GM23338 (cell line): Measurements from ENCODE around the gene KMT2C. TPM values are rescaled to one million over a fixed set of nuclear protein-coding genes. Genes with fewer than 3 reads are reported as not detected.

Source experiments
- ATAC-seq: fragments of 200-7000 bp; cut with Tn5 transposase; 3 replicates; pipeline ENCODE4 v1.9.1; 2020
- DNase-seq: peaks from one replicate; pipeline ENCODE4 v3.0.0-alpha.2; 2015; ENCODE audit warnings: low spot score
- H2AFZ ChIP-seq: fragments of 200-600 bp; sonication (generic); 2 replicates; pipeline ENCODE4 v1.8.0; 2016; ENCODE audit warnings: antibody characterized with exemption, mild to moderate bottlenecking, moderate library complexity
- H3F3A ChIP-seq: fragments of 200-600 bp; sonication (generic); replicated peaks from 2 replicates; pipeline ENCODE4 v1.8.0; 2017; ENCODE audit warnings: antibody characterized with exemption, mixed run types, low read depth
- H3K27ac ChIP-seq: fragments of 200-600 bp; sonication (generic); 2 replicates; pipeline ENCODE4 v1.6.1; 2016; ENCODE audit warnings: low read depth
- H3K27me3 ChIP-seq: fragments of 200-600 bp; sonication (generic); 2 replicates; pipeline ENCODE4 v1.8.0; 2016; ENCODE audit warnings: mild to moderate bottlenecking, mixed run types, moderate library complexity; ENCODE audit not compliant: insufficient read depth
- H3K36me3 ChIP-seq: fragments of 200-600 bp; sonication (generic); 2 replicates; pipeline ENCODE4 v1.8.0; 2016; ENCODE audit warnings: mild to moderate bottlenecking; ENCODE audit not compliant: insufficient read depth
- H3K4me1 ChIP-seq: fragments of 200-600 bp; sonication (generic); 2 replicates; pipeline ENCODE4 v1.8.0; 2016; ENCODE audit warnings: mild to moderate bottlenecking, moderate library complexity; ENCODE audit not compliant: insufficient read depth
- H3K4me2 ChIP-seq: fragments of 200-600 bp; sonication (generic); 2 replicates; pipeline ENCODE4 v1.7.1; 2017; ENCODE audit warnings: mixed run types
- H3K4me3 ChIP-seq: fragments of 200-600 bp; sonication (generic); 2 replicates; pipeline ENCODE4 v1.6.1; 2016; ENCODE audit warnings: mixed run types
- H3K79me2 ChIP-seq: fragments of 200-600 bp; sonication (generic); replicated peaks from 2 replicates; pipeline ENCODE4 v1.8.0; 2017; ENCODE audit warnings: mild to moderate bottlenecking; ENCODE audit not compliant: insufficient read depth
- H3K9me2 ChIP-seq: fragments of 200-600 bp; sonication (generic); 2 replicates; pipeline ENCODE4 v1.8.0; 2017; ENCODE audit not compliant: insufficient read depth
- H4K20me1 ChIP-seq: fragments of 200-600 bp; sonication (generic); replicated peaks from 2 replicates; pipeline ENCODE4 v1.8.0; 2017; ENCODE audit warnings: mild to moderate bottlenecking; ENCODE audit not compliant: insufficient read depth
- H3K27ac Mint-ChIP-seq: 2 replicates; pipeline ENCODE4 v1.8.0; 2020; ENCODE audit warnings: inconsistent platforms, mild to moderate bottlenecking, moderate library complexity, mixed read lengths
- H3K27me3 Mint-ChIP-seq: 3 replicates; pipeline ENCODE4 v1.8.0; 2022; ENCODE audit warnings: low read depth, mild to moderate bottlenecking, moderate library complexity, mixed read lengths, inconsistent platforms; ENCODE audit not compliant: insufficient read depth, poor library complexity
- H3K36me3 Mint-ChIP-seq: 3 replicates; pipeline ENCODE4 v1.8.0; 2021; ENCODE audit warnings: low read depth, mild to moderate bottlenecking, inconsistent platforms, moderate library complexity, mixed read lengths
- H3K4me1 Mint-ChIP-seq: 3 replicates; pipeline ENCODE4 v1.8.0; 2020; ENCODE audit warnings: mild to moderate bottlenecking, inconsistent platforms, mixed read lengths
- H3K4me3 Mint-ChIP-seq: 3 replicates; pipeline ENCODE4 v1.8.0; 2021; ENCODE audit warnings: moderate library complexity, mild to moderate bottlenecking, inconsistent platforms, mixed read lengths
- H3K9me3 Mint-ChIP-seq: 3 replicates; pipeline ENCODE4 v1.8.0; 2020; ENCODE audit warnings: moderate library complexity, mild to moderate bottlenecking, inconsistent platforms, mixed read lengths
- CREB1 ChIP-seq: fragments of 250-450 bp; sonication (Bioruptor Pico); IDR thresholded peaks from 2 replicates; pipeline ENCODE4 v1.5.0; 2020; ENCODE audit warnings: low read depth, mild to moderate bottlenecking, moderate library complexity
- EZH2 ChIP-seq: fragments of 200-600 bp; sonication (generic); IDR thresholded peaks from one replicate; pipeline ENCODE4 v1.8.0; 2017; ENCODE audit warnings: antibody characterized with exemption, mild to moderate bottlenecking, low read depth; ENCODE audit not compliant: unreplicated experiment
- EZH2phosphoT487 ChIP-seq: fragments of 200-600 bp; sonication (generic); IDR thresholded peaks from one replicate; pipeline ENCODE4 v1.8.1; 2018; ENCODE audit warnings: antibody characterized with exemption; ENCODE audit not compliant: unreplicated experiment
- JUNB ChIP-seq: IDR thresholded peaks from one replicate; pipeline ENCODE4 v1.6.1; 2016; ENCODE audit warnings: antibody characterized with exemption; ENCODE audit not compliant: unreplicated experiment
- NANOG ChIP-seq: IDR thresholded peaks from 2 replicates; pipeline ENCODE4 v1.6.1; 2016; ENCODE audit warnings: antibody characterized with exemption, borderline replicate concordance
- REST ChIP-seq: IDR thresholded peaks from one replicate; pipeline ENCODE4 v1.6.1; 2018; ENCODE audit warnings: antibody characterized with exemption; ENCODE audit not compliant: unreplicated experiment
- ZNF114 ChIP-seq: fragments of 250-450 bp; sonication (Bioruptor Pico); IDR thresholded peaks from 2 replicates; pipeline ENCODE4 v1.5.0; 2020; ENCODE audit warnings: mild to moderate bottlenecking, moderate library complexity
- ZNF331 ChIP-seq: fragments of 250-450 bp; sonication (Bioruptor Pico); IDR thresholded peaks from 2 replicates; pipeline ENCODE4 v1.5.0; 2020; ENCODE audit warnings: low read depth, mild to moderate bottlenecking, moderate library complexity
- polyA plus RNA-seq: library from polyadenylated mRNA; unstranded; fragments of >200 nt; fragmentation: Nextera tagmentation; extraction: Ambion mirVana; gene quantifications from 2 replicates; pipeline ENCODE4 v1.2.1, GENCODE V29; 2016
- total RNA-seq: library from RNA; depleted of rRNA; stranded (reverse); fragments of >200 nt; shearing (Covaris generic); gene quantifications from 2 replicates; pipeline ENCODE4 v1.2.3, GENCODE V29; 2014
- TF ChIP-seq, protein P1 (sequence below): fragments of 250-450 bp; sonication (Bioruptor Pico); IDR thresholded peaks from 2 replicates; pipeline ENCODE4 v1.5.0; 2020; ENCODE audit warnings: mild to moderate bottlenecking, moderate library complexity

KMT2C gene
- total and polyA plus RNA-seq, 2 experiments from 2014 or later, result 11.4 to 39.0 TPM

DNA sequence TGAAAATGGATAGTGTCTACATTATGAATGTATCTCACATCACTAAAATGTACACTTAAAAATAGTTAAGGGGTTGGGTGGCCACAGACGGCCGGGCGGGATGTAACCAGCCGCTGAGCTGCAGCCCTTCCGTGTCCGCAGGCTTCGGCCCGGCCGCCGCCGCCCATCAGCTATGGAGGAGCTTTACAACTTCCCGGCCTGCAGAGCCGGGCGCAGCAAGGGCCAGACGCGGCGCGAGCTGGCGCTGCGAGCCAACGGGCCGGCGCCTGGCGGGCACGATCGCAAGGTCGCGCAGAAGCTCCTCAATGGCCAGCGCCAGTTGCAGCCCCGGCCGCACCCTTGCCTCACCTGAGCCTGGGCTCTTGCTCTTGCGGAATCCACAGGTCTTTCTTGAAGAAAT is 69.1 kb downstream of the KMT2C start (continued):
- no peak for TF ChIP-seq EZH2

DNA sequence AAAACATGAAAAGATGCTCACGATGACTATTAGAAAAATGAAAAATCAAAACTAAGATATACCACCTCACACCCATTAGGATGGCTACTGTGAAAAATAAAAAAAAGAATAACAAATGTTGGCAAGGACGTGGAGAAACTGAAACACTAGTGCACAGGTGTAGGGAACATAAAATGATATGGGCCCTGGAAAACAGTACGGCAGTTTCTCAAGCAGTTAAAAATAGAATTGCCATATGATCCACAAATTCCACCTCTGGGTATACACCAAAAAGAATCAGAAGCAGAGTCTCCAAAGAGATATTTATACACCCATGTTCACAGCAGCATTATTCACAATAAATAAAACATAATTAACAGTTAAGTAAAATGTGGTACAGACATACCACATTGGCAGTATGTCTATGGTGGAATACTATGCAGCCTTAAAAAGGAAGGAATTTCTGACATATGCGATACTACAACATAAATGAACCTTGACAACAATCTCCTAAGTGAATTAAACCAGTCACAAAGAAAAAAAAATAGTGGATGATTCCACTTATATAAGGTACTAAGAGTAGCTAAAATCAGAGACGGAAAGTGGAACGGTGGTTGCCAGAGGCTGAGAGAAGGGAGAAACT is 69.7 kb downstream of the KMT2C start:
- H3K36me3 Mint-ChIP-seq, result peaks cover 6% of the 10 kb centered on the region; the same call in 1 of the 3 replicates
- peaks cover 42% of the 10 kb centered on the region for H3K4me1 Mint-ChIP-seq
- Histone ChIP-seq H3K27me3 (no peaks in the 10 kb centered on the region), H3K9me2 (no peaks in the 10 kb centered on the region), H3K4me1 (peaks cover 15% of the 10 kb centered on the region), H3K79me2 (peaks cover 94% of the 10 kb centered on the region), H4K20me1 (peaks cover 4% of the 10 kb centered on the region), H3K27ac (no peak overlapping the region), H3K4me3 (no peak overlapping the region), H3K4me2 (no peak overlapping the region), H3F3A (no peaks in the 10 kb centered on the region), H3K36me3 (no peaks in the 10 kb centered on the region), H2AFZ (no peak overlapping the region)
- DNase-seq (no peak), ATAC-seq (no peak)
- H3K27ac Mint-ChIP-seq, result no peak overlapping the region
- H3K27me3 Mint-ChIP-seq, result no peaks in the 10 kb centered on the region
- no peak for TF ChIP-seq ZNF331 (CRISPR knock-in tag)
- no peak for TF ChIP-seq EZH2phosphoT487
- TF ChIP-seq EZH2, result no peak
- TF ChIP-seq REST, result no peak
- TF ChIP-seq CREB1 (CRISPR knock-in tag), result no peak
- TF ChIP-seq JUNB, result no peak
- no peak for TF ChIP-seq ZNF114 (CRISPR knock-in tag)
- 0 out of 3 replicates have a peak, but pooled peaks cover under 1% of the 10 kb centered on the region for H3K9me3 Mint-ChIP-seq
- no peak overlapping the region for H3K4me3 Mint-ChIP-seq

- no peaks in the 10 kb centered on the region for H3K36me3 ChIP-seq
- H3F3A ChIP-seq, result no peaks in the 10 kb centered on the region
- no peak overlapping the region for H2AFZ ChIP-seq
- H3K27me3 ChIP-seq, result no peaks in the 10 kb centered on the region
- H3K79me2 ChIP-seq, result peaks cover 92% of the 10 kb centered on the region
- TF ChIP-seq NANOG, result no peak
- TF ChIP-seq, protein P1, sequence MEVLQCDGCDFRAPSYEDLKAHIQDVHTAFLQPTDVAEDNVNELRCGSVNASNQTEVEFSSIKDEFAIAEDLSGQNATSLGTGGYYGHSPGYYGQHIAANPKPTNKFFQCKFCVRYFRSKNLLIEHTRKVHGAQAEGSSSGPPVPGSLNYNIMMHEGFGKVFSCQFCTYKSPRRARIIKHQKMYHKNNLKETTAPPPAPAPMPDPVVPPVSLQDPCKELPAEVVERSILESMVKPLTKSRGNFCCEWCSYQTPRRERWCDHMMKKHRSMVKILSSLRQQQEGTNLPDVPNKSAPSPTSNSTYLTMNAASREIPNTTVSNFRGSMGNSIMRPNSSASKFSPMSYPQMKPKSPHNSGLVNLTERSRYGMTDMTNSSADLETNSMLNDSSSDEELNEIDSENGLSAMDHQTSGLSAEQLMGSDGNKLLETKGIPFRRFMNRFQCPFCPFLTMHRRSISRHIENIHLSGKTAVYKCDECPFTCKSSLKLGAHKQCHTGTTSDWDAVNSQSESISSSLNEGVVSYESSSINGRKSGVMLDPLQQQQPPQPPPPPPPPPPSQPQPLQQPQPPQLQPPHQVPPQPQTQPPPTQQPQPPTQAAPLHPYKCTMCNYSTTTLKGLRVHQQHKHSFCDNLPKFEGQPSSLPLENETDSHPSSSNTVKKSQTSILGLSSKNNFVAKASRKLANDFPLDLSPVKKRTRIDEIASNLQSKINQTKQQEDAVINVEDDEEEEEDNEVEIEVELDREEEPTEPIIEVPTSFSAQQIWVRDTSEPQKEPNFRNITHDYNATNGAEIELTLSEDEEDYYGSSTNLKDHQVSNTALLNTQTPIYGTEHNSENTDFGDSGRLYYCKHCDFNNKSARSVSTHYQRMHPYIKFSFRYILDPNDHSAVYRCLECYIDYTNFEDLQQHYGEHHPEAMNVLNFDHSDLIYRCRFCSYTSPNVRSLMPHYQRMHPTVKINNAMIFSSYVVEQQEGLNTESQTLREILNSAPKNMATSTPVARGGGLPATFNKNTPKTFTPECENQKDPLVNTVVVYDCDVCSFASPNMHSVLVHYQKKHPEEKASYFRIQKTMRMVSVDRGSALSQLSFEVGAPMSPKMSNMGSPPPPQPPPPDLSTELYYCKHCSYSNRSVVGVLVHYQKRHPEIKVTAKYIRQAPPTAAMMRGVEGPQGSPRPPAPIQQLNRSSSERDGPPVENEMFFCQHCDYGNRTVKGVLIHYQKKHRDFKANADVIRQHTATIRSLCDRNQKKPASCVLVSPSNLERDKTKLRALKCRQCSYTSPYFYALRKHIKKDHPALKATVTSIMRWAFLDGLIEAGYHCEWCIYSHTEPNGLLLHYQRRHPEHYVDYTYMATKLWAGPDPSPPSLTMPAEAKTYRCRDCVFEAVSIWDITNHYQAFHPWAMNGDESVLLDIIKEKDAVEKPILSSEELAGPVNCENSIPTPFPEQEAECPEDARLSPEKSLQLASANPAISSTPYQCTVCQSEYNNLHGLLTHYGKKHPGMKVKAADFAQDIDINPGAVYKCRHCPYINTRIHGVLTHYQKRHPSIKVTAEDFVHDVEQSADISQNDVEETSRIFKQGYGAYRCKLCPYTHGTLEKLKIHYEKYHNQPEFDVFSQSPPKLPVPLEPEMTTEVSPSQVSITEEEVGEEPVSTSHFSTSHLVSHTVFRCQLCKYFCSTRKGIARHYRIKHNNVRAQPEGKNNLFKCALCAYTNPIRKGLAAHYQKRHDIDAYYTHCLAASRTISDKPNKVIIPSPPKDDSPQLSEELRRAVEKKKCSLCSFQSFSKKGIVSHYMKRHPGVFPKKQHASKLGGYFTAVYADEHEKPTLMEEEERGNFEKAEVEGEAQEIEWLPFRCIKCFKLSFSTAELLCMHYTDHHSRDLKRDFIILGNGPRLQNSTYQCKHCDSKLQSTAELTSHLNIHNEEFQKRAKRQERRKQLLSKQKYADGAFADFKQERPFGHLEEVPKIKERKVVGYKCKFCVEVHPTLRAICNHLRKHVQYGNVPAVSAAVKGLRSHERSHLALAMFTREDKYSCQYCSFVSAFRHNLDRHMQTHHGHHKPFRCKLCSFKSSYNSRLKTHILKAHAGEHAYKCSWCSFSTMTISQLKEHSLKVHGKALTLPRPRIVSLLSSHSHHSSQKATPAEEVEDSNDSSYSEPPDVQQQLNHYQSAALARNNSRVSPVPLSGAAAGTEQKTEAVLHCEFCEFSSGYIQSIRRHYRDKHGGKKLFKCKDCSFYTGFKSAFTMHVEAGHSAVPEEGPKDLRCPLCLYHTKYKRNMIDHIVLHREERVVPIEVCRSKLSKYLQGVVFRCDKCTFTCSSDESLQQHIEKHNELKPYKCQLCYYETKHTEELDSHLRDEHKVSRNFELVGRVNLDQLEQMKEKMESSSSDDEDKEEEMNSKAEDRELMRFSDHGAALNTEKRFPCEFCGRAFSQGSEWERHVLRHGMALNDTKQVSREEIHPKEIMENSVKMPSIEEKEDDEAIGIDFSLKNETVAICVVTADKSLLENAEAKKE (CRISPR knock-in tag), result no peak
- TF ChIP-seq EZH2phosphoT487, result no peak
- Mint-ChIP-seq H3K27ac (no peak overlapping the region), H3K4me1 (peaks cover 31% of the 10 kb centered on the region), H3K4me3 (no peak overlapping the region), H3K9me3 (no peaks in the 10 kb centered on the region), H3K36me3 (peaks cover 6% of the 10 kb centered on the region; the same call in 1 of the 3 replicates), H3K27me3 (peaks cover 2% of the 10 kb centered on the region)
- DNase-seq (no peak), ATAC-seq (peak; percentile 41; the same call in 2 of the 3 replicates)
- H3K4me1 ChIP-seq, result peaks cover 15% of the 10 kb centered on the region
- H3K9me2 ChIP-seq, result no peaks in the 10 kb centered on the region
- peaks cover 4% of the 10 kb centered on the region for H4K20me1 ChIP-seq
- H3K4me3 ChIP-seq, result no peak overlapping the region
- H3K4me2 ChIP-seq, result no peak overlapping the region
- no peak overlapping the region for H3K27ac ChIP-seq
Observed at GRCh38 chr7:152363798-152364197, 72.0 kb downstream of the KMT2C start.
